ENCODE results near the gene ATP1A3.

Gene ATP1A3

DNA sequence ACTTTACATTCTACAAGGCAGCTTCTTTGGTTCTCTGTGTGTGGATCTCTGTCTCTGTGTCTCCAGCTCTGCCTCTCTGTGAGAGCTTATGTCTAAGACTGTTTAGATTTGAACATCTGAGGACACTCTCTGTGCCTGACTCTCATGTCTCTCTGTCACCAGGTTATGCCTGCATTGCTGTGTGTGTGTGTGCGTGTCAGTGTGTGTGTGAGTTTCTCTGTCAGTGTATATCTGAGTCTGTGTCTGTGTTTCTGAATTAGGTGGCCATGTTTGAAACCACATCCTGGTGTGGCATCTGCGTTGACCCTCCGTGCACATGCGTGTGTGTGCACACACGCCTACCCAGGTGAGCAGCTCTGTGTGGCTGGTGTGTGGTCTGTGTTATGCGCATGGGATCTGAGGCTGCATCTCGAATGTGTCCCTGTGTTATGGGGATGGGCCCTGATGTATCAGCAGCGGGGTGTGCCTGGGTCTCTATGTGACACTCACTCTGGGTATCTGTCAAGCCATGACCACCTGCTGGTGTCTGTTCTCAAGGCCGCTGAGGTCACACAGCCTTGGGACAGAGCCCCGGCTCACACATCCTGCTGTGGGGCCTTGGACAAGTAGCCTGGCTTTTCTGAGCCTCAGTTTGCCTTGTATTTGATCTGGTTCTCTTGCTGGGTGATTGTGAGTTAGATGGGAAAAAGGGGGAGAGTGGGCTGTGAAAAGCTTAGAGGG, 6.7 kb downstream of the ATP1A3 start:
- TF ChIP-seq FOXP2 (optimal IDR thresholded peaks at IDR 0.05; ENCODE audit: borderline replicate concordance, extremely low read depth, extremely low read length, insufficient read depth) (no peak), SIN3A (IDR thresholded peaks at IDR 0.05; ENCODE audit: borderline replicate concordance, insufficient read depth, low read length) (no peak), TAF1 (IDR thresholded peaks at IDR 0.05; ENCODE audit: borderline replicate concordance, insufficient read depth, low read length) (no peak), POLR2AphosphoS5 (IDR thresholded peaks at IDR 0.05; ENCODE audit: low read depth, low read length) (no peak)
- TF ChIP-seq, protein P1, sequence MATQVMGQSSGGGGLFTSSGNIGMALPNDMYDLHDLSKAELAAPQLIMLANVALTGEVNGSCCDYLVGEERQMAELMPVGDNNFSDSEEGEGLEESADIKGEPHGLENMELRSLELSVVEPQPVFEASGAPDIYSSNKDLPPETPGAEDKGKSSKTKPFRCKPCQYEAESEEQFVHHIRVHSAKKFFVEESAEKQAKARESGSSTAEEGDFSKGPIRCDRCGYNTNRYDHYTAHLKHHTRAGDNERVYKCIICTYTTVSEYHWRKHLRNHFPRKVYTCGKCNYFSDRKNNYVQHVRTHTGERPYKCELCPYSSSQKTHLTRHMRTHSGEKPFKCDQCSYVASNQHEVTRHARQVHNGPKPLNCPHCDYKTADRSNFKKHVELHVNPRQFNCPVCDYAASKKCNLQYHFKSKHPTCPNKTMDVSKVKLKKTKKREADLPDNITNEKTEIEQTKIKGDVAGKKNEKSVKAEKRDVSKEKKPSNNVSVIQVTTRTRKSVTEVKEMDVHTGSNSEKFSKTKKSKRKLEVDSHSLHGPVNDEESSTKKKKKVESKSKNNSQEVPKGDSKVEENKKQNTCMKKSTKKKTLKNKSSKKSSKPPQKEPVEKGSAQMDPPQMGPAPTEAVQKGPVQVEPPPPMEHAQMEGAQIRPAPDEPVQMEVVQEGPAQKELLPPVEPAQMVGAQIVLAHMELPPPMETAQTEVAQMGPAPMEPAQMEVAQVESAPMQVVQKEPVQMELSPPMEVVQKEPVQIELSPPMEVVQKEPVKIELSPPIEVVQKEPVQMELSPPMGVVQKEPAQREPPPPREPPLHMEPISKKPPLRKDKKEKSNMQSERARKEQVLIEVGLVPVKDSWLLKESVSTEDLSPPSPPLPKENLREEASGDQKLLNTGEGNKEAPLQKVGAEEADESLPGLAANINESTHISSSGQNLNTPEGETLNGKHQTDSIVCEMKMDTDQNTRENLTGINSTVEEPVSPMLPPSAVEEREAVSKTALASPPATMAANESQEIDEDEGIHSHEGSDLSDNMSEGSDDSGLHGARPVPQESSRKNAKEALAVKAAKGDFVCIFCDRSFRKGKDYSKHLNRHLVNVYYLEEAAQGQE (IDR thresholded peaks at IDR 0.05; ENCODE audit: insufficient read depth in 1 of 2, low read depth in 2 of 2, low read length in 2 of 2) = no peak

DNA sequence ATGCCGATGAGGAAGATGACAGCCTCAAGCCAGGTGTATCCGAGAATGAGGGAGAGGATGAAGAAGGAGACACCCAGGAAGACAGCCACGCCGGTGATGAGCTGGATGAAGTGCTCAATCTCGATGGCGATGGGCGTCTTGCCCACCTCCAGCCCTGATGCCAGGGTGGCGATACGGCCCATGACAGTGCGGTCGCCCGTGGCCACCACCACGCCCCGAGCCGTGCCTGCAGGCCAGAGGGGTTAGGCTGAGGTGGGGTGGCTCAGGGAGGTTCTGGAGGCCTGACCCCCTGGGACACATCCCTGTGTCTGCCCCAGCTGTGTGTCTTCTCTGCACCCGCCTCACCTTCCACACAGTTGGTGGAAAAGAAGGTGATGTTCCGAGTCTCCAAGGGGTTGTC, 9.1 kb downstream of the ATP1A3 start:
- no peak for TF ChIP-seq TAF1 (IDR thresholded peaks at IDR 0.05; ENCODE audit: borderline replicate concordance, insufficient read depth, low read length)
- TF ChIP-seq POLR2AphosphoS5 (IDR thresholded peaks at IDR 0.05; ENCODE audit: low read depth, low read length) = no peak
- TF ChIP-seq, protein P1 (IDR thresholded peaks at IDR 0.05; ENCODE audit: insufficient read depth in 1 of 2, low read depth in 2 of 2, low read length in 2 of 2) = no peak
- no peak for TF ChIP-seq SIN3A (IDR thresholded peaks at IDR 0.05; ENCODE audit: borderline replicate concordance, insufficient read depth, low read length)
- TF ChIP-seq FOXP2 (optimal IDR thresholded peaks at IDR 0.05; ENCODE audit: borderline replicate concordance, extremely low read depth, extremely low read length, insufficient read depth) = no peak

DNA sequence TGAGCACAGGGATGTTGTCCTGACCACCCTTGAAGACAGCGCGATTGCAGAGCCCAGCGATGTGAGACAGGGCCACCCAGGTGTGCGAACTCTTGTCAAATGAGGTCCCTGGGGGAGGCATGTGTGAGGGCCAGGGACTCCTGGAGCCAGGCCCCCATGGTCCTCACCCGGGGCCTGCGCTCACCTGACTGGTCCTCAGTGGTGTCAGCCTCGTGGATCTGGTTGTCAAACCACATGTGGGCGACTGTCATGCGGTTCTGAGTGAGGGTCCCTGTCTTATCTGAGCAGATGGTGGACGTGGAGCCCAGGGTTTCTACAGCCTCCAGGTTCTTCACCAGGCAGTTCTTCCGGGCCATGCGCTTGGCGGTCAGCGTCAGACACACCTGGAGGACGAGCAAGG, 12.3 kb downstream of the ATP1A3 start:
- TF ChIP-seq POLR2AphosphoS5 (IDR thresholded peaks at IDR 0.05; ENCODE audit: low read depth, low read length) (no peak), FOXP2 (optimal IDR thresholded peaks at IDR 0.05; ENCODE audit: borderline replicate concordance, extremely low read depth, extremely low read length, insufficient read depth) (no peak), SIN3A (IDR thresholded peaks at IDR 0.05; ENCODE audit: borderline replicate concordance, insufficient read depth, low read length) (no peak), TAF1 (IDR thresholded peaks at IDR 0.05; ENCODE audit: borderline replicate concordance, insufficient read depth, low read length) (no peak)
- TF ChIP-seq, protein P1 (IDR thresholded peaks at IDR 0.05; ENCODE audit: insufficient read depth in 1 of 2, low read depth in 2 of 2, low read length in 2 of 2) = no peak

DNA sequence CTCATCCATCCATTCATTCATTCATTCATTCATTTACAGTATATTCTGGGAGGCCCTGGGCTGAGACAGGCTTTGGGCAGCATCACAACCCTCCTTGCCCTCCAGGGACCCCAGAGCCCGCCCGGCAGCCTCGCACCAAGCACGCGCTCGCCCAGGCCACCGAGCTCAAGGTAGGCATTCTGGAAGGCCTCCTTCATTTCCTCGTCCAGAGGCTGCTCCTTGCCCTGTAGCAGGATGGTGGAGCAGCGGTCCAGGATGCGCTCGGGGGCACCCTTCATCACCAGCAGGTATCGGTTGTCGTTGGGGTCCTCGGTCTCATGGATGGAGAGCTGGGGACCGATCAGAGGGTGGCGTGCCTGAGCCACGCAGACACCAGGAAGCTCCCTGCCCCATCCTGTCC, 15.6 kb downstream of the ATP1A3 start:
- TF ChIP-seq SIN3A (IDR thresholded peaks at IDR 0.05; ENCODE audit: borderline replicate concordance, insufficient read depth, low read length) = no peak
- TF ChIP-seq POLR2AphosphoS5 (IDR thresholded peaks at IDR 0.05; ENCODE audit: low read depth, low read length) = no peak
- TF ChIP-seq, protein P1 (IDR thresholded peaks at IDR 0.05; ENCODE audit: insufficient read depth in 1 of 2, low read depth in 2 of 2, low read length in 2 of 2) = no peak
- no peak for TF ChIP-seq FOXP2 (optimal IDR thresholded peaks at IDR 0.05; ENCODE audit: borderline replicate concordance, extremely low read depth, extremely low read length, insufficient read depth)
- TF ChIP-seq TAF1 (IDR thresholded peaks at IDR 0.05; ENCODE audit: borderline replicate concordance, insufficient read depth, low read length) = no peak
